Mononuclear cell (primary cell): Measurements from ENCODE around the gene RGS19. TPM values are rescaled to one million over a fixed set of nuclear protein-coding genes. Genes with fewer than 3 reads are reported as not detected.

Experiments used
- H3K27me3 ChIP-seq: 2 replicates; pipeline ENCODE4 v1.6.0; 2011; ENCODE audit warnings: low read length, control low read depth; ENCODE audit not compliant: insufficient read depth
- H3K4me1 ChIP-seq: 2 replicates; pipeline ENCODE4 v1.5.1; 2011; ENCODE audit warnings: mild to moderate bottlenecking, low read length, control low read depth; ENCODE audit not compliant: insufficient read depth
- H3K4me3 ChIP-seq: 2 replicates; pipeline ENCODE4 v1.5.1; 2011; ENCODE audit warnings: mild to moderate bottlenecking, low read length, moderate library complexity
- H3K9me3 ChIP-seq: 2 replicates; pipeline ENCODE4 v1.5.1; 2011; ENCODE audit warnings: low read depth, mild to moderate bottlenecking, control low read depth, low read length
- total RNA-seq: library from RNA; depleted of rRNA; stranded (reverse); fragments of >200 nt; gene quantifications from one replicate; pipeline ENCODE4 v1.2.3, GENCODE V29; 2012

Gene RGS19
- total RNA-seq, 1 donor: 33.6 TPM

GRCh38 chr20:64047046-64047389 is 32.3 kb downstream of the RGS19 start:
- peaks cover 37% of the 10 kb centered on the region for H3K27me3 ChIP-seq
- no peak overlapping the region for H3K4me3 ChIP-seq
- peaks cover 5% of the 10 kb centered on the region for H3K4me1 ChIP-seq
- H3K9me3 ChIP-seq: no peaks in the 10 kb centered on the region

GRCh38 chr20:64045346-64046011 is 33.8 kb downstream of the RGS19 start:
- peaks cover 16% of the 10 kb centered on the region for H3K4me1 ChIP-seq
- H3K9me3 ChIP-seq: no peaks in the 10 kb centered on the region
- no peak overlapping the region for H3K4me3 ChIP-seq
- H3K27me3 ChIP-seq: peaks cover 34% of the 10 kb centered on the region

GRCh38 chr20:64044484-64045247 is 34.7 kb downstream of the RGS19 start:
- H3K4me1 ChIP-seq: peaks cover 19% of the 10 kb centered on the region
- H3K4me3 ChIP-seq: no peak overlapping the region
- no peaks in the 10 kb centered on the region for H3K9me3 ChIP-seq
- H3K27me3 ChIP-seq: peaks cover 29% of the 10 kb centered on the region

- Histone ChIP-seq H3K9me3 (no peaks in the 10 kb centered on the region), H3K27me3 (peaks cover 31% of the 10 kb centered on the region), H3K4me3 (no peak overlapping the region), H3K4me1 (peaks cover 26% of the 10 kb centered on the region)
These were observed 35.5 kb downstream of the RGS19 start for GRCh38 chr20:64043768-64044167.

GRCh38 chr20:64042054-64042781 is 37.1 kb downstream of the RGS19 start:
- Histone ChIP-seq H3K27me3 (peaks cover 30% of the 10 kb centered on the region), H3K4me1 (peaks cover 40% of the 10 kb centered on the region), H3K9me3 (no peaks in the 10 kb centered on the region), H3K4me3 (peak overlapping the region; percentile 43)

GRCh38 chr20:64041781-64042053 is 37.6 kb downstream of the RGS19 start:
- H3K4me1 ChIP-seq: peaks cover 45% of the 10 kb centered on the region
- peaks cover 31% of the 10 kb centered on the region for H3K27me3 ChIP-seq

GRCh38 chr20:64041040-64041780 is 38.1 kb downstream of the RGS19 start:
- Histone ChIP-seq H3K27me3 (peaks cover 29% of the 10 kb centered on the region), H3K4me3 (no peak overlapping the region), H3K9me3 (no peaks in the 10 kb centered on the region), H3K4me1 (peaks cover 50% of the 10 kb centered on the region)

More at GRCh38 chr20:64041781-64042053, 37.6 kb downstream of the RGS19 start:
- no peaks in the 10 kb centered on the region for H3K9me3 ChIP-seq
- peak overlapping the region; percentile 43 for H3K4me3 ChIP-seq

GRCh38 chr20:64040231-64041039 is 38.9 kb downstream of the RGS19 start:
- Histone ChIP-seq H3K4me3 (no peak overlapping the region), H3K9me3 (no peaks in the 10 kb centered on the region), H3K27me3 (peaks cover 26% of the 10 kb centered on the region), H3K4me1 (peaks cover 58% of the 10 kb centered on the region)

- Histone ChIP-seq H3K4me3 (no peak overlapping the region), H3K9me3 (no peaks in the 10 kb centered on the region), H3K27me3 (peaks cover 26% of the 10 kb centered on the region), H3K4me1 (peaks cover 65% of the 10 kb centered on the region)
These were observed 39.8 kb downstream of the RGS19 start for GRCh38 chr20:64039293-64040160.

- Histone ChIP-seq H3K27me3 (peaks cover 26% of the 10 kb centered on the region), H3K9me3 (no peaks in the 10 kb centered on the region), H3K4me3 (peak overlapping the region; percentile 44), H3K4me1 (peaks cover 71% of the 10 kb centered on the region)
These were observed 40.6 kb downstream of the RGS19 start for GRCh38 chr20:64038565-64039292.

- Histone ChIP-seq H3K27me3 (peaks cover 26% of the 10 kb centered on the region), H3K4me1 (peaks cover 71% of the 10 kb centered on the region), H3K9me3 (no peaks in the 10 kb centered on the region), H3K4me3 (peak overlapping the region; percentile 44)
These were observed 41.1 kb downstream of the RGS19 start for GRCh38 chr20:64038224-64038564.

GRCh38 chr20:64037498-64038213 is 41.7 kb downstream of the RGS19 start:
- Histone ChIP-seq H3K27me3 (peaks cover 26% of the 10 kb centered on the region), H3K4me3 (no peak overlapping the region), H3K9me3 (no peaks in the 10 kb centered on the region), H3K4me1 (peaks cover 71% of the 10 kb centered on the region)

- Histone ChIP-seq H3K4me3 (no peak overlapping the region), H3K9me3 (no peaks in the 10 kb centered on the region), H3K27me3 (peaks cover 26% of the 10 kb centered on the region), H3K4me1 (peaks cover 68% of the 10 kb centered on the region)
These were observed 42.2 kb downstream of the RGS19 start for GRCh38 chr20:64037199-64037497.
